ENCODE results near the gene AKAP13.

AKAP13 gene

DNA sequence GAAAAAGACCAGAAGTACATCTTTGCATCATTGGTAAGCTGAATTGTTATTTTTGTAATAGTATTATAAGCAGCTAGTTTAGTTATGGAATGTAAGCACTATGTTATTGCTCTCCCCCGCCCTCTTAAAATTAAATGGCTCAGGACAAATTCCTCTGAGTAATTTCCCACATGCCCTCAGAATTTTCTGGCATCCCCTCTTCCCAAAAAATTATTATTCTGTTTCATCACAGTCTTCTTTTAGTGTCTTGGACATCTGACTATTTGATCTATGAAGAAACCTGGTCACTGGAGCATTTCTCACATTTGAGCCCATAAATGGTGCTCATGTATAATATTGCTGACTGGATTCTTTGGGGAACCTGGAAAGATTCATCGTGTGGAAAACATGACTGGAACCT, 346.1 kb downstream of the AKAP13 start:
- DNase-seq (ENCODE audit: low read depth in 2 of 2): no peak

GRCh38 chr15:85727068-85727467, 346.7 kb downstream of the AKAP13 start:
- DNase-seq (ENCODE audit: low read depth in 2 of 2): no peak

GRCh38 chr15:85730001-85730820, 349.8 kb downstream of the AKAP13 start:
- no peak for DNase-seq (ENCODE audit: low read depth in 2 of 2)

- no peak for DNase-seq (ENCODE audit: low read depth in 2 of 2)
Measured at GRCh38 chr15:85733416-85733815, 353.0 kb downstream of the AKAP13 start.

DNA sequence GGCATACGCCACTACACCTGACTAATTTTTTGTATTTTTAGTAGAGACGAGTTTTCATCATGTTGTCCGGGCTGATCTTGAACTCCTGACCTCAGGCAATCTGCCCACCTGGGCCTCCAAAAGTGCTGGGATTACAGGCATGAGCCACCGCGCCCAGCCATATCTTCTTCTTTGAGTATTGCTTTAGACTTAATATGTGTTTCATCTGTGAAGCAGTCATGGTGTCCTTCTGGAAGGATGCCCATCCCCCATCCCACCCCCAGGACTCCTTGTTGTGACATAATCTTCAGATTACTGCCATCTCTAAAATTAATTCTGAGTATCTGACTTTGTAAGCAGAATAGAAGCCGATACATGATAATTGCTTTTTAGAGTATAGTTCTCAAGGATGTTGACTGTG, 356.7 kb downstream of the AKAP13 start:
- no peak for DNase-seq (ENCODE audit: low read depth in 2 of 2)

DNA sequence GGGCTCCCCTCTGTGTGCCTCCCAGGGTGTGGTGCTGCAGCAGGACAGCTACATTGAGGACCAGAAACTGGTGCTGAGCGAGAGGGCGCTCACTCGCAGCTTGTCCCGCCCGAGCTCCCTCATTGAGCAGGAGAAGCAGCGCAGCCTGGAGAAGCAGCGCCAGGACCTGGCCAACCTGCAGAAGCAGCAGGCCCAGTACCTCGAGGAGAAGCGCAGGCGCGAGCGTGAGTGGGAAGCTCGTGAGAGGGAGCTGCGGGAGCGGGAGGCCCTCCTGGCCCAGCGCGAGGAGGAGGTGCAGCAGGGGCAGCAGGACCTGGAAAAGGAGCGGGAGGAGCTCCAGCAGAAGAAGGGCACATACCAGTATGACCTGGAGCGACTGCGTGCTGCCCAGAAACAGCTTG, 360.6 kb downstream of the AKAP13 start:
- no peak for DNase-seq (ENCODE audit: low read depth in 2 of 2)

DNA sequence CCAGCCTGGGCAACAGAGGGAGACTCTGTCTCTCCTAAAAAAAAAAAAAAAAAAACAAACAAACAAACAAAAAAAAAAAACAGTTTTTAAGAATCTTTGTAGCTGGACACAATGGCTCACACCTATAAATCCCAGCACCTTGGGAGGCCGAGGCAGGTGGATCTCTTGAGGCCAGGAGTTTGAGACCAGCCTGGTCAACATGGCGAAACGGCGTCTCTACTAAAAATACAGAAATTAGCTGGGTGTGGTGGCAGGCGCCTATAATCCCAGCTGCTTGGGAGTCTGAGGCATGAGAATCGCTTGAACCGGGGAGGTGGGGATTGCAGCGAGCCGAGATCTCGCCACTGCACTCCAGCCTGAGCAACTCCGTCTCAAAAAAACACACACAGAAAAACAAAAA, 361.3 kb downstream of the AKAP13 start:
- DNase-seq (ENCODE audit: low read depth in 2 of 2): no peak

GRCh38 chr15:85742186-85742821, 361.9 kb downstream of the AKAP13 start:
- no peak for DNase-seq (ENCODE audit: low read depth in 2 of 2)

DNA sequence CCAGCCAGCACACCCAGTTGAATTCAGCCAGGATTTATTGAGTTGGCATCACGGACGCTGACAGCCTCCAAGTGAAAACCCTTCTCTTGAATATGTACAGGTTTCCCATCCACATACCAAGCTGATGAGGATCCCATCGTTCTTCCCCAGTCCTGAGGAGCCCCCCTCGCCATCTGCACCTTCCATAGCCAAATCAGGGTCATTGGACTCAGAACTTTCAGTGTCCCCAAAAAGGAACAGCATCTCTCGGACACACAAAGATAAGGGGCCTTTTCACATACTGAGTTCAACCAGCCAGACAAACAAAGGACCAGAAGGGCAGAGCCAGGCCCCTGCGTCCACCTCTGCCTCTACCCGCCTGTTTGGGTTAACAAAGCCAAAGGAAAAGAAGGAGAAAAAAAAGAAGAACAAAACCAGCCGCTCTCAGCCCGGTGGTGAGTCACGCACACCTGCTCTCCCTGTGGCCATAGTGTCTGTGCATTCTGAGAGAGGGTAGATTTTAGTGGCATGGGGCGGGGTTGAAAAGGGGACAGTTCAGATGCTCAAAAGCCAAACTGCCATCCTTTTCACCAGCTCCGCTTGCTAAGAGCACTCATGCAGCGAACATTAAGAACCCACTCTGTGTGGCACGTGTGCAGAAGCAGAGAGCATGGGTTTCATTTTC, 363.1 kb downstream of the AKAP13 start:
- DNase-seq (ENCODE audit: low read depth in 2 of 2): no peak

DNA sequence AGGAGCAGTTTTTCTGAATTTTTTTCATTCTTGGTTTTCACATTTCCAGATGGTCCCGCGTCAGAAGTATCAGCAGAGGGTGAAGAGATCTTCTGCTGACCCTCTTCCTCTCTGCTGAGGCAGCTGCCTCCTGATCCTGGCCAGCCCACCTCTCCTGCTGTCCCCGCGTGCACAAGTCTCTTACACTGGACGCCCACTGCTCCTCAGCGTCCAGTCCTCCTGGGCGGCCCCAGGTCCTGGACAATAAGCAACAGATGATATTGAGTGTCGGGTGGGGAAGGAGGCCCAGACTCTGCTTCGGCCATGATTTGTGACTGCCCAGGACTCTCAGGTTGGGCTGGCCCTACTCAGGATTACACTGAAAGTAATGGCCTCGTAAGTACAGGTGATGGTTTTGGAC, 364.2 kb downstream of the AKAP13 start:
- no peak for DNase-seq (ENCODE audit: low read depth in 2 of 2)

- no peak for DNase-seq (ENCODE audit: low read depth in 2 of 2)
Measured at GRCh38 chr15:85745023-85745422, 364.6 kb downstream of the AKAP13 start.

DNA sequence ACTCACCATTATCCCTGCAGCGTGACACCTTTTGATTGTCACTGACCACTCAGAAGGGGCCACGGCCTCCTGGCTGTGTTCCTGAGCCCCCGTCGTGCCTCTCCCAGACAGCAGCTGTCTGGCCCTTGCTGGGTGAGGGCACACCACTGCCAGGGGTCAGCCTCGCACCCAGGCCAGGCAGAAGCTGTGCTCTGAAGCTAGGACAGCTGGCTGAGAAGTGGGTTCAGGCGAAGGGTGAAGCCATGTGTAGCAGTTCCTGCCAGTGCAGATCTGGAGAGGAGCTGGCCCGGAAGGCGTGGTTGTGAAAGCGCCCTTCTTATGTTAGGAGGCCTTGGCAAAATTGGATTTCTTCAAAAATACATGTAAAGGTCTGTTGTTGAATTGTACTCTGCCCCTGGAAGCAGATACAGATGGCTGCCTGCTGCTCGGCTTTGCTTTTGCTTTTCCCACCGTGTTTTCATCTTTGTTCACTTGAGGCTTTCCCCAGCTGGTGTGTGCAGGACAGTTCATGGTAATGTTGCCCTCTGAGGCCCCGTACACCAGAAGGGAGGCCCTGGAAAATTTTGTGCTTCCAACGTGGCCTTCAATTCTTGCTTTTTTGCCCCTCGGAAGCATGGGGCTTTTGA, 365.2 kb downstream of the AKAP13 start:
- no peak for DNase-seq (ENCODE audit: low read depth in 2 of 2)

DNA sequence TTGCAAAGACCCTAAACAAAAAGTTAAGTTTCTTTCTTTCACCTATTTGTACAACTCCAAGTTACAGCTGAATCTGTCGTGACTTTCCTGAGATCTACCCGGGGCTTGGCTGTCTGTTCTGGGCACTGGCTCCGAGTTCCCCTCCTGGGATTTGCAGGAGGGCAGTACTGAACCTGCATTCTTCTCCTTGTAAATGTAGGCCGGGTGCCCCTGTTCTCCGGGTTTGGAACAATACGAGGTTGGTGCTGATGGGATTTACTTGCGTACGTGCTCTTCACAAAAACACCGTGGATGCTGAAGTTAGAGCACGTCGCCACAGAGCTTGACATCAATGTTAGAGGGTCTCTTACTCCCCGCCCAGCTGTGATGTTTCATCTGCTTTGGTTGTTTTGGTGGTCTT, 366.2 kb downstream of the AKAP13 start:
- no peak for DNase-seq (ENCODE audit: low read depth in 2 of 2)

DNA sequence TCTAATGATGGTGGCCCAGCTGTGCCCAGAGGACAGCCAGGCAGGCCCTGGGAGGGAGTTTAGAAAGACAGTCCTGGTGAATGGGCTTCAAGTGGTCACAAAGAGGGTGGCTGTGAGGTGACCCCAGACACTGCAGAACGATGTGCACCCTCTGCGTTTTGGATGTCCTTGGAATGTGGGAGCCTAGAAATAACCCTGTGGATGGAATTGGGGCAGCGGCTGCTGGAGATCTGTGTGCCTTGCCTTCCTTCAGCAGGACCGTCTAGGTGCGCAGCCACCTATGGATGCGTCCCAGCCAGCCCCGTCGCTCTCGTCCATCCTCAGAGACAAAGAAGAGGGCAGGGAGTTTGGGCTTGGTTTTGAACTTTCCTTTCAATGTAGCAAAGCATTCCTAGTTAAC, 367.8 kb downstream of the AKAP13 start:
- no peak for DNase-seq (ENCODE audit: low read depth in 2 of 2)

DNA sequence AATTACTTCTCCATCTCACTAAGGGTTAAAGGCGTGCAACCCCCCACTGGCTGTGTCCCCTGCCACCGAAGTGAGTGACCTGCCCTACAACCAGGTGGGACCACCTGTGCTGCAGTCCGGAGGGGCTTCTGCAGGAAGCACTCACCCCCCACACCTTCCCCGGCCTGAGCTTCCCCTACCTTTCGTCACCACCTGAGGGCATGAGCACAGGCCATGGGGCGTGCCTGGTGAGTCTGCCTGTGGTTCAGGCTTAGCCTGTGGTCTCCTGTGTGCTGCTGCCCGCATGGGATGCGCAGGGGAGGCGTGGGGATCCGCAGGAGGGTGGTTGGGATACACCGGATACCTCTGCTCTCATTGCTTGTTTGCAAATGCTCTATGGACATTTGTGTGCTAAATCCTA, 368.3 kb downstream of the AKAP13 start:
- DNase-seq (ENCODE audit: low read depth in 2 of 2): no peak

GRCh38 chr15:85749261-85750151, 369.1 kb downstream of the AKAP13 start:
- no peak for DNase-seq (ENCODE audit: low read depth in 2 of 2)

DNA sequence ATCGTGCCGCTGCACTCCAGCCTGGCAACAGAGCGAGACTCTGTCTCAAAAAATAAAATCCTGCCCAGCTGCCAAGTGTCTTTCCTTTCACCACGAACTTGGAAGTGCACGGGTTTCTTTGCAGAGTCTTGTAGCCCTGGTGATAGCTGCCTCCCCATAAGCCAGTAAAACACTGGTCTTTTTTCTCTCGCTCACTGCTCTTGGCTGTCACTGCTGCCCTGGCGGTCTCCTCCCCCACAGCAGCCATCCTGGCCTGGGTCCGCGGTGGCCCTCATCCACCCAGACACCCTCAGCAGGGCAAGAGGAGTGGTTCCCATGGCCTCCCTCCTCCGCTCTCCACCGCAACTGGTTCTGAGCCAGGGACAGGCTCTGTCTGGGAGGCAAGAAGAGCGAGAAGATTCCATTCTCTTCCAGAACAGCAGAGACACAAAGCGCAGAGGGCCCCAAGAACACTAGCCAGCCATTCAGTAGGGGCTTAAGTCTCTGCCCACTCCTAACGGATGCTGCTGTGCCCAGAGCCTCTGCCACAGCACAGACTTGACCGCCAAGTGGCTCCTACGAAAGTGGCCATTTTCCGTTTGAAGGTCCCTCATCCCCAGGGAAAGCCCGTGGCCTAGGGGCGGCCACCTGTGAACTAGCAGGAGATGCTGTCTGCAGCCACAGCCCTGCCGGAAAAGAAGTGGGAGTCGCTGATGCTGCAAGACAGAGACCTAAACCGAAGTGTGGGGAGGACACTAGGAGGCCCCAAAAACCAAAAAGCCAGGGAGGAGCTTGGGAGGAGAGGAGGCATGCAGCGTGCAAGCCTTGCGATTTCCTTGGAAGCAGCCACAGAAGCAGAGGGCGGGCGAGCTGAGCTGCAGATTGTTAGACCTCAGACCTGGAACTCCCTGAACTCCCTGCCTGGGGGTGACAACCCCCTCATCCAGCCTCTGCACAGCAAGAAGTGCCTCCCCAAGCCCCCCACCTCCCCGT, 370.2 kb downstream of the AKAP13 start:
- no peak for DNase-seq (ENCODE audit: low read depth in 2 of 2)

DNA sequence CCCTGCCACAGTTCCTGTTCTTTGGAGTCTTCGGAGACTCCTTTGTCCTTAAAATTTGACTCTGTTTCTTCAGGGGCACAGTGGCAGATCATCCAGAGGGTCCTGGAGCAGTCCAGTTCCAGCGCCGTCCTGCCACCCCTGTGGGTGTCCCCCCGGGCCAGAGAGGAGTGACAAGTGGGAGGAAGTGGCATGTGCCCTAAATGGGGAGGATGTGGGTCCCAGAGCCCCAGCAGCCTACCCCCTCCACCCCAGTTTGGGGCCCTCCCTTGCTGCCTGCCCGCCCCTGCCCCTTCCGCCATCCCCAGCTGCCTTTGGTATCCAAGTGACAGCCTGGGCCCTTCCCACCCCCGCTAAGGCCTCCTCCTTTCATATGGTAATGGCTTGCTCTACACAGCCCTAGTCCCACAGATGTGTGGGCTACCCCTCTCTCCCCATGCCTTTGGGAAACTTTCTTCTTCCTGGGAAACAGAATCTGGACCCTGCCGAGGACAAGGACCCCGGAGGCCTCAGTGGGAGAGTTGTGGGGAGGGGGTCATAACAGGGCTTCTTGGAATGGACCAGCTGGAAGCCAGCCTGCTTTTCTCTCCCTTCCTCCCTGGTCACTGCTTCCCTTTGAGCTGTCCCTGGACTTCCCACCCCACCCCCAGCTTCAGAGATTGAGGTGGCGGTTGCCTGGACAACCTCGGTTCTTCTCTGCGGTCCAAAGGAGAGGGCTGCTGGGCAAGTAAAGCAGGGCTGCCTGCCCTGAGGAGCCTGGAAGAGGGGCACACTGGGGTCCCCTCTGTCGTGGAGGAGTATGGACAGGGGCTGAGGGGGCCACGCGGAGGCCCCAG, 371.1 kb downstream of the AKAP13 start:
- DNase-seq (ENCODE audit: low read depth in 2 of 2): no peak

GRCh38 chr15:85752124-85752475, 371.7 kb downstream of the AKAP13 start:
- no peak for DNase-seq (ENCODE audit: low read depth in 2 of 2)

Data from stimulated activated CD8-positive, alpha-beta memory T cell treated with anti-CD3 and anti-CD28 coated beads, Interleukin-2, amount 100 ng/mL, for 48 hours (primary cell).